HG02623 (cell line): ENCODE results near the gene TRIM67.
"Not testable (repeated sequence)": the region's sequence is repeated elsewhere in the genome, so short reads cannot be mapped to it uniquely, and the experiment has no call there.

Experiments used
- ATAC-seq: cut with Tn5 transposase; IDR thresholded peaks from one replicate; pipeline ENCODE4 v1.9.1; 2021; ENCODE audit warnings: moderate library complexity; ENCODE audit not compliant: unreplicated experiment

The TRIM67 gene

DNA sequence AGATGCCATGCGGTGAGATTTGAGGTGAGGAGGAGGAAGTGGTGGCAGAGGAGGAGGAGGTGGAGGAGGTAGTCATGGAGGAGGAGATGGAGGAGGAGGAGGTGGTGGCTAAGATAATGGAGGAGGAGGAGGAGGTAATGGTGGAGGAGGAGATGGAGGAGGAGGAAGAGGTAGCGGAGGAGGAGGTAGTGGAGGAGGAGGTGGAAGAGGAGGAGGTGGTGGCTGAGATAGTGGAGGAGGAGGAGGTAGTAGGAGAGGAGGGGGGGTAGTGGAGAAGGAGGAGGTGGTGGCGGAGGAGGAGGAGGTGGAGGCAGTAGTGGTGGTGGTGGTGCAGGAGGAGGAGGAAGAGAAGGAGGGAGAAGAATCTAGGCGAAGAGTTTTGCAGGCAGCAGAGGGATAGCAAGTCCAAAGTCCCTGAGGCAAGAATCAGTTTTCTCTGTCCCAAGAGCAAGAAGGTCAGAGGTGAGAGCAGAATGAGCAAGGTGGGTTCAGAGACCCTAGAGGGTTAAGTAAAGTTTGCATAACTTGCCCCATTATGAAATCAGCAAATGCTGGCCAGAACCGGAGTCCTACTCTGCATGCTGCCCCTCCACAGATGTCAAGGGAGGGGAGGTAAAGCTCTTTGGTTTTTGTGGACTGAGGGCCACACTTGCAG is 40.2 kb downstream of the TRIM67 start:
- no peak for ATAC-seq

DNA sequence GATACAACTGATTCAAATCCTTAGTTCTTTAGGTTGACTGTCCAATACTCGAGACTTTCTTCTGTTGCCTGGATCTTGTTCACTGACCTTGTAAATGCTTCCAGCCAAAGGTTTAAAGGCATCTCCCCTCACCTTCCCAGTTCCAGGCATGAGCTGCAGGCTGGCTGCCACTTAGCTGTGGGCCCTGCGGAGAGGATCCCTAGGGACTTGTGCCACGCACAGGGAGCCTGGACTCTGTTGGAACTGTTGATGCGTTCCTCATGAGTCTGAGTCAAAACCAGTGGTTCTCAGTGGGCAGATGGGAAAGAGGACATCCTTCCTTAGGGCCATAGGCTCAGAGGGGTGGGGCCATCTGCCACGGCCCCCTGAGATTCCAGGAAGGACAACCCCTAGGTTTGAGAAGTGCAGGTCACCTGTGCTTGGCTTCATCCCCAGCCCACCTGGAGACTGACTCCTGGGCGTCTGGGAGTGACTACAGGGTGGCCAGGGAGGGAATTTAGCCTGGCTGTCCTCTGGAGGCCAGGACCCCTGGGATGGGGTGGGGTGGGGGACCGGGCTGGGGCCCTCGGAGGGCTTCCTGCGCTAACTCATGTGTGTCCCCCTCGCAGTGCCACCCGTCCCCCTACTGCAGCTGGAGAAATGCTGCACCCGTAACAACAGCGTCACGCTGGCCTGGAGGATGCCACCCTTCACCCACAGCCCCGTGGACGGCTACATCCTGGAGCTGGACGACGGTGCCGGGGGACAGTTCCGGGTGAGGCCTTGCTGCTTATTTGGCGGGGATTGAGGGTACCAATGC is 41.6 kb downstream of the TRIM67 start:
- ATAC-seq: no peak

DNA sequence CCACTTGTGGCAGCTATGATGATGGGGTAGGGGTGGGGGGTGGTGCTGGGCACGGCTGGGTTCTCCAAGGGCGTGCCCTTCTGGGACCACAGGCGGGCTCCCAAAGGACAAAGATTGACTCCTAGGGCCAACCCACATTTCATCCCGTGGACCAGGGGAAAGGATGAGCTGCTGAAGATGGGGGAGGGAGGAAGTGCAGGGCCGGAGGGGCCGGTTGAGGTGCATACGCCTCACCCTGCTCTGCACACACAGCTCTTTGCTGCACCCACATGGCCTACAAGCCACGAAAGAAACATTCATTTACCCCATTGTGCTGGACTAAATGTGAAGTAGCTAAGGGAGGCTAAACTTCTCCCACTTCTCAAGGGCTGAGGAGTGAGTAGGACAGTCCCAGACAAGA is 45.0 kb downstream of the TRIM67 start:
- ATAC-seq: no peak

DNA sequence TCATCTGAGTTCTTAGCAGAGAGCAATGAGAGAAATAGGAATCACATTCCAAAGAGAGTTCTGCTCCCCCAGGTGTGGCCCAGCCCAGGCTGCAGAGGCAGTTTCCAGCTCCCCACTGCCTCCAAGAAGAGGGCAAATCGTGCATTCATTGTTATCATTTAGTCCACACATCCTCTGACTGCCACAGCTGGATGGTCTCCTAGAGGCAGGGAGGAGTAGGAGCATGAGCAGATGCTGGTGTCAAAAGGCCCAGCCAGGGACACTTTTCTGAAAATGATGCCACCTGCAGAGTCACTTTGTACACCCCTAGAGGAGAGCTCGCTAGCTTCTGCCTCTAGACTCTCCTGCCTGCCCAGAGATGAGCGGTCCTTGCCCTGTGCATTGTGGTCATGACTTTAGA is 45.6 kb downstream of the TRIM67 start:
- ATAC-seq: no peak

DNA sequence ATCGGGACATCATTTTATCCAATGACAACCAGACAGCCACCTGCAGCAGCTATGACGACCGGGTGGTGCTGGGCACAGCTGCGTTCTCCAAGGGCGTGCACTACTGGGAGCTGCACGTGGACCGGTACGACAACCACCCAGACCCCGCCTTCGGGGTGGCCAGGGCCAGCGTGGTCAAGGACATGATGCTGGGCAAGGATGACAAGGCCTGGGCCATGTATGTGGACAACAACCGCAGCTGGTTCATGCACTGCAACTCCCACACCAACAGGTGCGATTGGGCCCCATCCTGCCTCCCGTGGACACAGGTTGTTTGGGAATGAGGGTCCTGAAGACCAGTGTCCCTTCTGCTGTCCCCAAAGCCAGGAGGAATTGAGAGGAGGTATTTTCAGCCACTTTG is 47.1 kb downstream of the TRIM67 start:
- ATAC-seq: no peak

DNA sequence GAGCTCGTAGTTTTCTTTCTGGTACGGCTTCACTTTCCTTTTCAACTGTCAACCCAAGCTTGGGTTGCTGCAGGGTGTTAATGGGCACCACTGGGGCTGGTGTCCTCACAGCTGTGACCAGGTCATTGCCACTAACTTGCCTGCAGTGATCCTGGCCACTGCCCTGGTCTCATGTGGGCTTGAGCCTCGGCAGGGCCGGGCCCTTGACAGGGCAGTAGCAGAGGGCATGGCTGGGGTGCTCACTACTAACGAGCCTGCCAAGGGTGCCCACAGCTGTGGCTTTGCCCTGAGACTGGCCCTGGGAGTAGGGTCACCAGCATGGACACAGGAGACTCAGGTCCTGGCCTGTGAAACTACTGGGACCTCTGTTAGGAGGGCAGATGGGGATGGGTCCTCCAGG is 47.7 kb downstream of the TRIM67 start:
- ATAC-seq: no peak

DNA sequence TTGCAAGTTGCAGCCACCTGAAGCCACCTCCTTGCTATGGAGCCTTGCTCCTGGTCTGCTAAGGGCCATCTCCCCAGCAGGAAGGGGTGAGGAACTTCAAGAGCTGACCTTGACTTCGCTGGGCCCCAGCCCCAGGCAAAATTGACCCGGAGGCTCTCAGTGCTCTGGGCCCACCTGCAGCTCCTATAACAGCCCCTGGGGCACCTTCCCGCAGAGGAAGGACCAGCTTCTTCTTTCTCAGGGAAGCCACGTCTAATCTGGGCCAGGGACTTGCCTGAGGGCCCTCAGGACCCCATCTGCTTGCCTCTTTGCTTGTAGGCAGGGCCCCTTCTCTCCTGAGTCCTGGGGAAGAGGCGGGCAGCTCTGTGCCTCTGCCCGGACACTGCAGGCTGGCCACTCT is 48.3 kb downstream of the TRIM67 start:
- no peak for ATAC-seq

DNA sequence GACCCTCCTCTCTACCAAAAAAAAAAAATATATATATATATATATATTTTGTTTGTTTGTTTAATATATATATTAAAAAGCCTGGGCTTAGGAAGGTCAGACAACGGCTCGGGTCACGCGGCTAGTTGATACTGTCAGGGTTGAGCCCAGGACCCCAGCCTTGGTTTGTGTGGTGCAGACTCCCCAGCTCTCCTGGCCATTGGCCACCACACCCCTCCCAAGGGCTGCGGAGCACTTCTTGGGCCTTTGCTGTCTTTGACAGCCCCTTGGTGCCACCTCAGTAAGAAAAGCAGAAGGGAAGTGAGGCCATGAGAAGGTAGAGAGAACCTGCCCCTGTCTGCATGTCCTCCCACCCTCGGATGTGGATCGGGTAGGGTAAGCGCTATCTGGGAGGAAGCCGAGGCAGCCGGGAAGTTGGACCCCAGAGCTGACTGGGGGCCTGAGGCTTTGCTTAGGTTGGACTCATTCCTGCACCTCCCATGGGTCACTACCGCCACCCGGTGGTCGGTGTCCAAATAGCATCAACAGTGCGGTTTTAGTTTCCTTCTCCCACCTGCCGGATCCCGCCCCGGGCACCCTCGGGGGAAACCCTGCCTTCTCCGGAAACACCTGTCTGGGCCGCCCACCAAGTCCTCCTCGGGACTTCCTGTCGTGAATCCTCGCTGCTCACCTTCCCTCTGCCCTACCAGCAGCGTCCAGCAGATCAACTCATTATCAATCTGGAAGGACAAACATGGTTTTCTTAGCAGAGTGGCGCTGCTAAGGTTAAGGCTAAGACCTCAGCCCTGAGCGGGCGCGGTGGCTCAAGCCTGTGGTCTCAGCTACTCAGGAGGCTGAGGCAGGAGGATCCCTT is 49.4 kb downstream of the TRIM67 start:
- peak; percentile 75 for ATAC-seq

DNA sequence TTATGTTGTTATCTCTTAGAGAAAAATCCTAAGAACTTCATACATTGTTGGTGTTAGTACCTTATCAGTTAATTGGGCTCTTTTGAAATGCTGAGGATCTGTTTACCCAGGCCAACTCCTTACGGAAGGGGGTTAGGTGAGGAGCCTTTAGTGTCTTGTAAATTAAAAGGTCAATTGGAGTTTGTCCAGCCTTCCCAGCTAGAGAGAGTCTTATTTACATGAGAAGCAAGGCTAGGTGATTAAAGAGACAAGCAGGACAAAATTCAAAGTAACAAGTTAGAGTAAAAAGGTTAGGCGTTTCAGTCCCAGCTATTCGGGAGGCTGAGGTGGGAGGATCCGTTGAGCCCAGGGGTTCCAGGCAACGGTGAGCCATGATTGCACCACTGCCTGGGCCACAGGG is 50.4 kb downstream of the TRIM67 start:
- not testable (repeated sequence) for ATAC-seq

DNA sequence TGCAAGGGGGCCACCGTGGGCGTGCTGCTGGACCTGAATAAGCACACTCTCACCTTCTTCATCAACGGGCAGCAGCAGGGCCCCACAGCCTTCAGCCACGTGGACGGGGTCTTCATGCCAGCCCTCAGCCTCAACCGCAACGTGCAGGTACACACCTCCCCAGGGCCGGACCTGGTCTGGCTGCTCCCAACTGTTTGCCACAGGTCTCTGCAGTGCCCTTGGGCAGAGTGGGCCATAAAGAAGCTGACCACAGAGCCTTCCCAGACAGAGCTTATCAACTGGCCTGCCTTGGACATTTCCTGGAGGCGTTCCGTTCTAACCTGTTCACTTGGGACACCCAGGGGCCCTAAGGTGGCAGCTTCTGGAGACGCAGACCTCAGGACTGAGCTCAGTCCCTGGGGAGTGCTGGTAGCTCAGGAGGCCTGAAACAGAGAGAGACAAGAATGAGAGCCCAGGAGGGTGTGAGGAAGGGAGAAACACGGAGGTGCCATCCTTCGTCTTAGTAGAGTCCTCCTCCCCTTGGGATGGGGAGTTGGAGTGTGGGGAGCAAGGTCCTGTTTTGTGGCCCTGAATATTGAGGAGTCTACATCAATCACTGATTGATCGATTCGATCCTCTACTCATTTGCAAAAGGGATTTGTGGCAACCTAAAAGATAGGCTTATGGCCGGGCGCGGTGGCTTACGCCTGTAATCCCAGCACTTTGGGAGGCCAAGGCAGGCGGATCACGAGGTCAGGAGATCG is 52.1 kb downstream of the TRIM67 start:
- ATAC-seq: no peak

DNA sequence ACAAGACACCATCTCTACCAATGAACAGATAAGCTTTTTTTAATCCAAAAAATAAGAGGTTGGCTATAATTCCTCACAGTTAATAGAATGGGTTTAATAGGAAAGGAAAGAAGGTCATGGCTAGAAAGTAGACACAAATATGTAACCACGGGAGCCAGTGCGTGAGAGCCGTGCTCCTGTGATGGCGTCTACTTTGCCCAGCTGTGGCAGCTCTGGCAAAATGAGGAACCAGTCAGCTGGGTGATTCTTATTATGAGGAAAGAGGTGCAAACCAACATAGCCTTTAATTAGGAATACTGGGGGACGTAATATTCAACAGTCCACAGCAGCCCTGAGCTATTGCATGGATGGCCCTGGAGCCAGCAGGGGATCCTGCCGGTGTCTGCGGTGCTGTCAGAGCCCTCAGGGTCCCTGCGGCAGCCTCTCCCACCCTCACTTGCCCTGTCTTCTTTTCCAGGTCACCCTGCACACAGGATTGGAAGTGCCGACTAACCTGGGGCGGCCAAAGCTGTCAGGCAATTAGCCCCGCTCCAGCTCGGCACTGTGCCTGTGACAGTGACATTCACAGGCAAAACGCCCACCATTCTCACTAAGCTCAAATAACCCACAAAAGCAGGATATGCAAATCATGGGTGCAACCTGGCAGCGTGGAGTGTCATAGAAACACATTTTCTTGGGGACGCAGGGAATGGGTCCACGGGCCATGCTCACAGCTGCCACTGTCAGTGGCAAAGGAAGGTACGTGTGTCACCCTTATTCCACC is 53.2 kb downstream of the TRIM67 start:
- no peak for ATAC-seq

DNA sequence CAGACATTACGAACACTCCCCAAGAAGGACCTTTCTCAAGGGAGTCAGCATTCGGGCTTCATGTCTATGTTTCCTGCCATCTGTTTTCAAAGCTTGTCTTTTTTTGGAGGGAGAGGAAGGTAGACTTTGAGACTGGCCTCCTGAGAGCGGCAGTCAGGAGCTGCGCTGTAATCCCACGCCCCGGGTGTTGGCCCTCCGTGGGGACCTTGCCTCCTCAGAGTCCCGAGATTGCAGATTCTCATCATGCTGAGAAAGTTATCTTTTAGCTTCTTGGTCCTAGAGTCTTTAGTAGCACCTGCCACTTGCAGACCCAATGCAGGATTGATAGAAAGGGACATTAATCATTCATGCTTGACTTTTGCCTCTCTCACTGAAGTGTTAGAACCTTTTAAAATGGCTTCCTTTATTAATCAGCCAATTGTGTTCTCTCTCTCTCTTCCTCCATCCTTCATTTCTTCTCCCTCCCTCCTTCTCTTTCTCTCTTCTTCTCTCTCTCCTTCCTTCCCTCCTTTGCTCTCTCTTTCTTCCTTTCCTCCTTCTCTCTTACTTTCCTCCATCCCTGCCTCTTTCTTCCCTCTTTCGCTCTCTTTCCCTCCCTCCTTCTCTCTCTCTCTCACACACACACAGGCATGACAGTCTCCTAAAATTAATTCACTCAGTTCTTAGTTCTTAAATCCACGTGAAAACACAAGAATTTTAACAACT is 54.0 kb downstream of the TRIM67 start:
- no peak for ATAC-seq

DNA sequence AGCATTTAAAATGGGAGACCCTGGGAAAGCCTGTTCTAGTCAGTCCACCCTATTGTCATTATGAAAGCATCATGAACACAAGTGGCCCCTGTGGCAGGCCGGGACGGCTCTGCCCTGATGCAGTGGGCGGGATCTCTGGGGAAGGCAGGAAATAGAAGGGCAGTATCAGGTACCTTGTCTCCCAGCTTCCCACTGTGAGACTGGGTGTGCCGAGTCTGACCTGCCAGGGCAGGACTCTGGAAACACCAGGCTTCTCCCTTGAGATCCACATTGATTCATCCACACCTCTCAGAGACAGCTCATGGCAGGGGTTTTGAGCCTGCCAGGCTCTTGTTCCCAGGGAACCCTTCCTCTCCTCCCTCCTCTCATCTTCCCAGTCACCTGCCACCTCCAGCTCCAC is 54.6 kb downstream of the TRIM67 start:
- ATAC-seq: no peak

DNA sequence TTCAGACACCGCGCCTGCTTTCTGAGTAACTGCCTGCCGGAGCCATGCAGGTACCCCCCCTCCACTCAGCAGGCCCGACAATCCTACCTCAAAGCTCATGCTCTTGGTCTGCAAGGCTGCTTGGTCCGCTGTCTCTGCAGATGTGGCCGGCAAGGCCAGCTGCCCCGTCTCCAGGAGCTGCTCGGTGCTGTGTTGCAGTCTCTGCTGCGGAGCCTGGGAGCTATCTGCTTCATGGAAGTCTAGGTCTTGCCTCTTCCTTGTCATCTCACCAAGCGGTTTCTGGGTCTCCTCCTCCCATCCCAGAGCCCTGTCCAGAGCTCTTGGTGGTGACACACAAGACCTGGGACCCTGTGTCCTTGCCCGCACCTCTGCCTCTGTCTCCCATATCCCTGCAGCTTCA is 55.2 kb downstream of the TRIM67 start:
- ATAC-seq: no peak

DNA sequence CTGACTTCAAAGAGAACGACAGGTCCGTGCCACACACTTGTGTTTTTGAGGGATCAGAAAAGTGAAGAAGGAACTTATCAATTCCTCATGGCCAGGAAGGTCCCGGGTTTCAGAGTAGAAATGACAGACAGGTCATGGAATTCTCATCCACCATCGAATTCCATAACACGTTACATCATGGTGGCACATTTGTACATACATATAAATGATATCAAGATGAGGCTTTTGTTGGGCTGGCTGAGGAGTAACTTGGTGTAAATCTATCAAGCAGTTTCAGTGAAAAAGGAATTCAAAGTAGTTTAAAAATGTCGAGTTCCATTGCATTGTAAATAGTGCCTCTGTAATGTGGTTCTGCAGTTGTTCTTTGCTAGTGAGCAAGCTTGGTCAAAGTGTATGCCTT is 56.2 kb downstream of the TRIM67 start:
- no peak for ATAC-seq

DNA sequence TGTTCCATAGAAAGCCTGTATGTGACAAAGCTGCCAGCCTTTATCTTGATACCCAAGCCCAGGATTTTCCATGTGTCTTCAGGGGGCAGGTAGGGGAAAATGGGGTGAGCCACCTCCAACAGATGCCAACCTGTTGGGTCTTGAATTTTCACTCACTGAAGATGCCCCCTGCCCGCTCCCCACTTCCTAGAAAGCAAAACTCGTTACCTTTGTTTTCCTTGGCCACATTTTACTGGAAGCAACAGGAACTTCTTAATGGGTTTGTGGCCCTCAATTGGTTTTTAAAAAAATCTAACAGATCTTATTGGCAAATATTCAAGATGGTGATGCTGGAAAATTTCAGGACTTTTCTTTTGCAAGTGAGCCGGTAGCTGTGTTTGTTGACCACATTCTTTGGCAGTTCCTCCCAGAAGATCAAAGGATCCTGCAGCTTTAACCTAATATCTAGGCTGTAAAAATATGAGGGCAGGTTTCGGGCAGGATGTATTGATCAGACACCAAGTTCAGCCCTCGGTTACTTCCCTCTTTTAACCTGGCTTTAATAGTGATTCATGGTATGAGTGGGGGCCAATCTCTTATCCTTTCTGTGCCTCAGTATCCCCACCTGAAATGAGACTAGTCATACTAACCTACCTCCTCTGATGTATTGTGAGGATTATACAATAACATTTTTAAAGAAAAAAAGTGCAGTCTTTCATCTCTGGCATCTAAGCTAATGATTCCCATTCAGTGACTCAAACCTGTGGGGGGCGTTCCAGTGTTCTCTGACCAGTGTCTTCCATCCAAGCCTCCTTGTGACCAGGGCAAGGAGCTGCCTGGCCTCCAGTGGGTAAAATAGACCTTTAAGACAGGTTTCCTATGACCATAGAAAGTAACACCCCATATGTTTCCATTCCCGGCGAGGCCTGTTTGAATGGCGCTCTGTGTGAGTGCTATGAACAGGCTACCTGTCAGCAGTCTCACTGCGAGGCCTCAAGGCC is 57.9 kb downstream of the TRIM67 start:
- ATAC-seq: no peak

DNA sequence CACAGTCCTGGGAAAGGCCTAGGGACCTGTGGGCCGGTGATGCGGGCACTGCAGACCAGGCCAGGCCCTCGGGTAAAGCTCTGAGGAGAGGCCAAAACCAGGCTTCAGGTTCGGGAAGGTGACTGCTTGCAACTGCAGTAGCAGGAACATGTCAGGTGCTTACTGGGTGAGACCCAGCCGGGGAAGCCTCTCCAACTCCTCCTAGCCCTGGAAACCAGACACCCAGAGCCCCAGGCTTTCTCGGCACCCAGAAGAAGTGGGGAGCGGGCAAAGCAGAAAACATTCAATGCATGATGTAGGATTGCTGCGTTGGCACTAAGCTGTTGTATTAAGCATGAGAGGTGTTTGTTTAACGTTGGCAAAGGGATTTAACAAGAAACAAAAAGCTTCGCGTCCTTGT is 58.9 kb downstream of the TRIM67 start:
- ATAC-seq: no peak

DNA sequence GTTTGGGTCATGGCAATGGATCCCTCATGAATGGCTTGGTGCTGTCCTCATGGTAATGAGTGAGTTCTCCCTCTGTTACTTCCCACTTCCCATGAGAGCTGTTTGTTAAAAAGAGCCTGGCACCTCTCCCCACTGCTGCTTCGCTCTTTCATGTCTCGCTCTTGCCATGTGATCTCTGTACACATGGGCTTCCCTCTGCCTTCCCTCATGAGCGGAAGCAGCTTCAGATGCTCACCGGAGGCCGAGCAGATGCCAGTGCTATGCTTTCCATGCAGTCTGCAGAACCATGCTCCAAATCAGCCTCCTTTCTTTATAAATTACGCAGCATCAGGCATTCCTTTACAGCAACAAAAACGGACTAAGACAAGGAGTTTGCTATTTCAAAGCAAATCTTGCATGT is 64.3 kb downstream of the TRIM67 start:
- no peak for ATAC-seq

DNA sequence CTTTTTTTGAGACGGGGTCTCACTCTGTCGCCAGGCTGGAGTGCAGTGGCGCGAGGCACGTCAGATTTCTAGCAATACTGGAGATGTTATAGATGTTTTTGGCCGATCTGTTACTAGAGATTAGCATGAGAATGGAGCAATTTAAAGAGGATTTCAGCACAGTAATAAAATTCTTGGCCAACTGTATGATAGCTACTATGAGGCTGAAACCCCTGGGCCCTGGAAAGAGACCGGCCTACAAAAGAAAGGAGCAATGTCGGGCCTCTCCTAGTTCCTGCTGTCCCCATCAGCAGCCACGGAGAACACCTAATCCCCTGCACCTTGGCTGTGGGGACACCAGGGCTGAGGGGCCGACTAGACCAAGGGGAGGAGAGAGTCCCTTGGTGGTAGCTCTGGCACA is 69.7 kb downstream of the TRIM67 start:
- no peak for ATAC-seq
